H9 (cell line): ENCODE results near the gene NKX6-2. TPM values are rescaled to one million over a fixed set of nuclear protein-coding genes. Genes with fewer than 3 reads are reported as not detected.

Source experiments
- DNase-seq: peaks from one replicate; pipeline ENCODE4 v3.0.0-alpha.2; 2017
- H2AFZ ChIP-seq: one replicate; pipeline ENCODE4 v1.6.1; 2013; ENCODE audit warnings: mild to moderate bottlenecking, low read length, control low read depth, moderate library complexity
- H2AK5ac ChIP-seq: 2 replicates; pipeline ENCODE4 v1.6.1; 2013; ENCODE audit warnings: low read length, control low read depth, mixed read lengths; ENCODE audit not compliant: insufficient read length
- H2BK120ac ChIP-seq: one replicate; pipeline ENCODE4 v1.6.1; 2013; ENCODE audit warnings: low read depth, mild to moderate bottlenecking, low read length, control low read depth, inconsistent platforms; ENCODE audit not compliant: poor library complexity, severe bottlenecking
- H2BK12ac ChIP-seq: 2 replicates; pipeline ENCODE4 v1.6.1; 2013; ENCODE audit warnings: low read length, control low read depth, mixed read lengths, low read depth; ENCODE audit not compliant: insufficient read length
- H2BK15ac ChIP-seq: 2 replicates; pipeline ENCODE4 v1.6.1; 2013; ENCODE audit warnings: low read depth, low read length, control low read depth
- H2BK20ac ChIP-seq: one replicate; pipeline ENCODE4 v1.6.1; 2013; ENCODE audit warnings: low read depth, mild to moderate bottlenecking, low read length, control low read depth, inconsistent platforms; ENCODE audit not compliant: poor library complexity, severe bottlenecking
- H2BK5ac ChIP-seq: 2 replicates; pipeline ENCODE4 v1.6.1; 2013; ENCODE audit warnings: low read length, control low read depth, mixed read lengths; ENCODE audit not compliant: insufficient read length
- H3K14ac ChIP-seq: 2 replicates; pipeline ENCODE4 v1.6.1; 2013; ENCODE audit warnings: low read length, control low read depth; ENCODE audit not compliant: insufficient read depth
- H3K18ac ChIP-seq: 2 replicates; pipeline ENCODE4 v1.6.1; 2013; ENCODE audit warnings: low read depth, mild to moderate bottlenecking, mixed read lengths, low read length, control low read depth; ENCODE audit not compliant: insufficient read length
- H3K23ac ChIP-seq: 2 replicates; pipeline ENCODE4 v1.6.1; 2013; ENCODE audit warnings: low read length, control low read depth, mixed read lengths, low read depth; ENCODE audit not compliant: insufficient read length
- H3K23me2 ChIP-seq: 2 replicates; pipeline ENCODE4 v1.6.1; 2013; ENCODE audit warnings: low read depth, mild to moderate bottlenecking, mixed read lengths, low read length, control low read depth; ENCODE audit not compliant: insufficient read length, poor library complexity, severe bottlenecking
- H3K27ac ChIP-seq: 2 replicates; pipeline ENCODE4 v1.5.1; 2013; ENCODE audit warnings: low read length, control low read depth, mixed read lengths, low read depth; ENCODE audit not compliant: insufficient read length
- H3K27me3 ChIP-seq: 2 replicates; pipeline ENCODE4 v1.6.1; 2013; ENCODE audit warnings: low read length, control low read depth, inconsistent platforms; ENCODE audit not compliant: insufficient read depth
- H3K4ac ChIP-seq: 2 replicates; pipeline ENCODE4 v1.6.1; 2013; ENCODE audit warnings: low read depth, mild to moderate bottlenecking, control low read depth, inconsistent platforms, low read length, moderate library complexity
- H3K4me1 ChIP-seq: 2 replicates; pipeline ENCODE4 v1.6.1; 2013; ENCODE audit warnings: low read length, control low read depth, inconsistent platforms; ENCODE audit not compliant: insufficient read depth
- H3K4me2 ChIP-seq: 2 replicates; pipeline ENCODE4 v1.6.1; 2013; ENCODE audit warnings: low read length, control low read depth, mixed read lengths; ENCODE audit not compliant: insufficient read length, insufficient read depth
- H3K56ac ChIP-seq: 2 replicates; pipeline ENCODE4 v1.6.1; 2013; ENCODE audit warnings: low read depth, mild to moderate bottlenecking, mixed read lengths, low read length, control low read depth; ENCODE audit not compliant: insufficient read length
- H3K79me1 ChIP-seq: 2 replicates; pipeline ENCODE4 v1.6.1; 2013; ENCODE audit warnings: low read depth, mild to moderate bottlenecking, moderate library complexity, low read length, control low read depth, inconsistent platforms; ENCODE audit not compliant: insufficient read depth, poor library complexity, severe bottlenecking
- H3K79me2 ChIP-seq: 2 replicates; pipeline ENCODE4 v1.6.1; 2013; ENCODE audit warnings: low read length, control low read depth, inconsistent platforms; ENCODE audit not compliant: insufficient read depth
- H3K9ac ChIP-seq: 2 replicates; pipeline ENCODE4 v1.6.1; 2013; ENCODE audit warnings: low read length, control low read depth, mixed read lengths; ENCODE audit not compliant: insufficient read length; ENCODE audit errors: extremely low read depth
- H3K9me3 ChIP-seq: one replicate; pipeline ENCODE4 v1.6.1; 2013; ENCODE audit warnings: low read depth, low read length, inconsistent platforms; ENCODE audit not compliant: control insufficient read depth
- H3T11ph ChIP-seq: one replicate; pipeline ENCODE4 v1.6.1; 2013; ENCODE audit warnings: mild to moderate bottlenecking, low read length, control low read depth, inconsistent platforms
- H4K20me1 ChIP-seq: one replicate; pipeline ENCODE4 v1.6.1; 2013; ENCODE audit not compliant: control insufficient read depth, insufficient read length, insufficient read depth
- H4K5ac ChIP-seq: 2 replicates; pipeline ENCODE4 v1.6.1; 2013; ENCODE audit warnings: low read depth, mild to moderate bottlenecking, mixed read lengths, low read length, control low read depth; ENCODE audit not compliant: insufficient read length
- H4K8ac ChIP-seq: replicated peaks from 2 replicates; pipeline ENCODE4 v1.6.1; 2013; ENCODE audit warnings: low read length, control low read depth, mixed read lengths, low read depth; ENCODE audit not compliant: insufficient read length
- H4K91ac ChIP-seq: 2 replicates; pipeline ENCODE4 v1.6.1; 2013; ENCODE audit warnings: low read depth, mild to moderate bottlenecking, moderate library complexity, mixed read lengths, low read length, control low read depth; ENCODE audit not compliant: insufficient read length
- H3K27ac Mint-ChIP-seq, 3 experiments: 2 replicates in 2 of 3; 3 replicates in 1 of 3; pipeline ENCODE4 v1.8.0; 2020 to 2021; ENCODE audit warnings: mixed read lengths in 3 of 3, mild to moderate bottlenecking in 1 of 3, moderate library complexity in 1 of 3
- H3K27me3 Mint-ChIP-seq: 2 replicates; pipeline ENCODE4 v1.8.0; 2021; ENCODE audit warnings: low read depth, mild to moderate bottlenecking, moderate library complexity, mixed read lengths
- H3K36me3 Mint-ChIP-seq, 3 experiments: 2 replicates in 2 of 3; 3 replicates in 1 of 3; pipeline ENCODE4 v1.8.0; 2020 to 2021; ENCODE audit warnings: low read depth in 3 of 3, mixed read lengths in 3 of 3; ENCODE audit not compliant: insufficient read depth in 1 of 3
- H3K4me1 Mint-ChIP-seq, 2 experiments: 2 replicates each; pipeline ENCODE4 v1.8.0; 2020; ENCODE audit warnings: mixed read lengths in 2 of 2
- H3K4me3 Mint-ChIP-seq, 2 experiments: 2 replicates in 1 of 2; 3 replicates in 1 of 2; pipeline ENCODE4 v1.8.0; 2020 to 2021; ENCODE audit warnings: mild to moderate bottlenecking in 2 of 2, mixed read lengths in 2 of 2, moderate library complexity in 1 of 2
- H3K9me3 Mint-ChIP-seq, 2 experiments: 2 replicates in 1 of 2; 3 replicates in 1 of 2; pipeline ENCODE4 v1.8.0; 2020; ENCODE audit warnings: mild to moderate bottlenecking in 2 of 2, mixed read lengths in 2 of 2, moderate library complexity in 1 of 2
- WGBS: extraction: QIAGEN DNeasy Blood & Tissue Kit; methylation state at CpG from one replicate; pipeline ENCODE4 v1.1.7; 2013; ENCODE audit warnings: missing lambda C conversion rate, low lambda C conversion rate, mixed read lengths; ENCODE audit not compliant: insufficient read length; ENCODE audit errors: extremely low coverage; 5-methylcytosine and 5-hydroxymethylcytosine counted together
- total RNA-seq: library from RNA; stranded (reverse); gene quantifications from 2 replicates; pipeline ENCODE4 v1.2.1, GENCODE V29; 2021
- TF ChIP-seq, protein P1 (sequence below): fragments of 200-600 bp; sonication (generic); conservative IDR thresholded peaks from 3 replicates; pipeline ENCODE4 v1.8.0; 2021; ENCODE audit warnings: antibody characterized with exemption, mild to moderate bottlenecking

Gene NKX6-2
- total RNA-seq, 1 experiment from 2014 or later: 0.13 TPM

DNA sequence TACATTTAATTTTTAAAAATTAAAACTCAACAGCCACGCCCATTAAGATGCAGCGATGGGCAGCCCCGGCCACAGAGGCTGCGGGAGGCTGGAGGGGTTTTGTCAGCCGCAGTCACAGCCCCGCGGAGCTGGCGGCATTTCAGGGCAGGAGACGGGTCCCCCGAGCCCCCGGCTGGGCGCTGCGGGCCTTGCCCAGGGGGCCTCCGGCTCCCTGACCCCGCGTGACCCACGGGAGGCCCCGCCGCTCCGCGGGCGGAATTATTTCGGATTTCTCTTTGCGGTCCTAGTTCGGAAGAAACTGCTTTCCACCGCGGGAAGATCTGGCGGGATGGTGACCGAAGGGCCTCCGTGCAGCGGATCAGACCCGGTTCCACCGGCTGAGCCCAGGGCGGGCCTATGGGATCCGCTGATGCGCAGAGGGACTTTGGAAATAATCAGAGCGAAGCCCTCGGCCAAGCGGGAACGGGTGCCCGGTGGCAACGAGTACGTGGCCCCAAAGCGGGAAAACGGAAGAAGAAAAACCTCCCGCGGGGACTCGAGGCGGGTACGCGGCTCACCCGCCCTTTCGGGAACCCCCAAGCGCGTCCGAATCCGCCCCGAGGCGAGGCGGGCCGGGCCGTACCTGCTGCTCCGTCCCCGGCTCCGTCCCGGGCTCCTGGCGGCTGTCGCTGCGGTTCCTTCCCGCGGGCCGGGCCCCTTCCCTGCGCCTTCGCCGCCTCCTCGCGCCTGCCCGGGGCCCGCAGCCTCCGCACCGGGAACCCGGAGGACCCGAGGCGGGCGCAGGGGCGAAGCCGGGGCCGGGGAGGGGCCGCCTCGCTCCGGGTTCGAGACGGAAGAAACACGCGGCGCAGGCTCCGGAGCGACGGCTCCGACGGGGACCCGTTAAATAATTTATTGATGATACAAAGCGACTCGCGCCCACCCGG, 1.7 kb downstream of the NKX6-2 start:
- no peaks in the 10 kb centered on the region for H4K20me1 ChIP-seq

More for the DNA sequence above, 1.7 kb downstream of the NKX6-2 start:
- Histone ChIP-seq H3K18ac (no peak overlapping the region), H3K79me2 (no peaks in the 10 kb centered on the region), H3K9me3 (no peaks in the 10 kb centered on the region), H3K56ac (no peak overlapping the region), H3K23ac (no peak overlapping the region), H2BK120ac (no peak overlapping the region), H3K9ac (no peak overlapping the region), H3K23me2 (peaks cover 7% of the 10 kb centered on the region), H3T11ph (no peak overlapping the region), H2BK5ac (no peak overlapping the region), H2BK20ac (no peak overlapping the region), H4K5ac (no peak overlapping the region), H3K14ac (no peak overlapping the region), H2BK12ac (no peak overlapping the region), H3K27ac (no peak overlapping the region), H3K4ac (no peak overlapping the region), H2AFZ (no peak overlapping the region), H3K79me1 (no peaks in the 10 kb centered on the region), H2AK5ac (no peak overlapping the region), H3K4me2 (no peak overlapping the region), H2BK15ac (no peak overlapping the region; the same call in 1 of the 2 replicates), H4K91ac (no peak overlapping the region), H3K4me1 (0 out of 2 replicates have a peak, but pooled peaks cover 3% of the 10 kb centered on the region), H3K27me3 (peaks cover 64% of the 10 kb centered on the region), H4K8ac (no peak overlapping the region)
- no peak overlapping the region for H3K27ac Mint-ChIP-seq
- peak overlapping the region; percentile 39 to 69; a peak in 3 of 5 replicates for H3K4me3 Mint-ChIP-seq
- TF ChIP-seq, protein P1, sequence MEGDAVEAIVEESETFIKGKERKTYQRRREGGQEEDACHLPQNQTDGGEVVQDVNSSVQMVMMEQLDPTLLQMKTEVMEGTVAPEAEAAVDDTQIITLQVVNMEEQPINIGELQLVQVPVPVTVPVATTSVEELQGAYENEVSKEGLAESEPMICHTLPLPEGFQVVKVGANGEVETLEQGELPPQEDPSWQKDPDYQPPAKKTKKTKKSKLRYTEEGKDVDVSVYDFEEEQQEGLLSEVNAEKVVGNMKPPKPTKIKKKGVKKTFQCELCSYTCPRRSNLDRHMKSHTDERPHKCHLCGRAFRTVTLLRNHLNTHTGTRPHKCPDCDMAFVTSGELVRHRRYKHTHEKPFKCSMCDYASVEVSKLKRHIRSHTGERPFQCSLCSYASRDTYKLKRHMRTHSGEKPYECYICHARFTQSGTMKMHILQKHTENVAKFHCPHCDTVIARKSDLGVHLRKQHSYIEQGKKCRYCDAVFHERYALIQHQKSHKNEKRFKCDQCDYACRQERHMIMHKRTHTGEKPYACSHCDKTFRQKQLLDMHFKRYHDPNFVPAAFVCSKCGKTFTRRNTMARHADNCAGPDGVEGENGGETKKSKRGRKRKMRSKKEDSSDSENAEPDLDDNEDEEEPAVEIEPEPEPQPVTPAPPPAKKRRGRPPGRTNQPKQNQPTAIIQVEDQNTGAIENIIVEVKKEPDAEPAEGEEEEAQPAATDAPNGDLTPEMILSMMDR: no peak
- H3K27me3 Mint-ChIP-seq: peaks cover 77% of the 10 kb centered on the region
- H3K9me3 Mint-ChIP-seq: no peaks in the 10 kb centered on the region
- no peak for DNase-seq
- no CpG with 5 or more reads among the region's 106 CpGs for WGBS
- H3K4me1 Mint-ChIP-seq: peaks cover 14 to 18% of the 10 kb centered on the region in 2 experiments
- peaks cover 0 to 3% (median 0%) of the 10 kb centered on the region in 3 experiments; a peak in 4 of 7 replicates for H3K36me3 Mint-ChIP-seq
